Thoracic aorta (tissue), 2 donors: ENCODE data around the gene SLC46A2. TPM values are rescaled to one million over a fixed set of nuclear protein-coding genes. Genes with fewer than 3 reads are reported as not detected.

ENCODE experiments used
- ATAC-seq: fragments of 150-250 bp; one replicate; pipeline ENCODE4 v1.8.0; 2017; ENCODE audit warnings: low read depth; ENCODE audit not compliant: insufficient number of reproducible peaks, low FRiP score
- DNase-seq: peaks from one replicate; pipeline ENCODE4 v3.0.0-alpha.2; 2020; ENCODE audit warnings: low spot score
- H3K27ac ChIP-seq, 2 donors: fragments of 200-600 bp; sonication (generic); 1 replicate in 1 of 2; 2 replicates in 1 of 2; pipeline ENCODE4 v1.5.1; 2016; ENCODE audit warnings: mild to moderate bottlenecking in 2 of 2, moderate library complexity in 2 of 2
- H3K27me3 ChIP-seq: fragments of 200-600 bp; sonication (generic); replicated peaks from 2 replicates; pipeline ENCODE4 v1.6.0; 2016; ENCODE audit warnings: mild to moderate bottlenecking; ENCODE audit not compliant: insufficient read depth
- H3K36me3 ChIP-seq: fragments of 200-600 bp; sonication (generic); one replicate; pipeline ENCODE4 v1.5.1; 2016
- H3K4me1 ChIP-seq, 2 donors: fragments of 200-600 bp; sonication (generic); 1 replicate in 1 of 2; 2 replicates in 1 of 2; pipeline versions ENCODE4 v1.5.1 to v1.6.0; 2016; ENCODE audit warnings: low read depth in 2 of 2, mild to moderate bottlenecking in 1 of 2; ENCODE audit not compliant: control insufficient read depth in 1 of 2
- H3K4me3 ChIP-seq: fragments of 200-600 bp; sonication (generic); 2 replicates; pipeline ENCODE4 v1.5.1; 2016; ENCODE audit warnings: mild to moderate bottlenecking
- H3K9me3 ChIP-seq: fragments of 200-600 bp; sonication (generic); 2 replicates; pipeline ENCODE4 v1.5.1; 2016
- CTCF ChIP-seq: fragments of 200-600 bp; sonication (generic); IDR thresholded peaks from one replicate; pipeline ENCODE4 v1.5.1; 2019; ENCODE audit warnings: antibody characterized with exemption
- total RNA-seq, 2 donors: library from RNA; depleted of rRNA; stranded (reverse); fragments of >200 nt; gene quantifications; one replicate each; pipeline versions ENCODE4 v1.1.0 to v1.2.3, GENCODE V29; 2016

SLC46A2 gene
- total RNA-seq, 2 donors from 2014 or later = 2.0 to 2.7 TPM

DNA sequence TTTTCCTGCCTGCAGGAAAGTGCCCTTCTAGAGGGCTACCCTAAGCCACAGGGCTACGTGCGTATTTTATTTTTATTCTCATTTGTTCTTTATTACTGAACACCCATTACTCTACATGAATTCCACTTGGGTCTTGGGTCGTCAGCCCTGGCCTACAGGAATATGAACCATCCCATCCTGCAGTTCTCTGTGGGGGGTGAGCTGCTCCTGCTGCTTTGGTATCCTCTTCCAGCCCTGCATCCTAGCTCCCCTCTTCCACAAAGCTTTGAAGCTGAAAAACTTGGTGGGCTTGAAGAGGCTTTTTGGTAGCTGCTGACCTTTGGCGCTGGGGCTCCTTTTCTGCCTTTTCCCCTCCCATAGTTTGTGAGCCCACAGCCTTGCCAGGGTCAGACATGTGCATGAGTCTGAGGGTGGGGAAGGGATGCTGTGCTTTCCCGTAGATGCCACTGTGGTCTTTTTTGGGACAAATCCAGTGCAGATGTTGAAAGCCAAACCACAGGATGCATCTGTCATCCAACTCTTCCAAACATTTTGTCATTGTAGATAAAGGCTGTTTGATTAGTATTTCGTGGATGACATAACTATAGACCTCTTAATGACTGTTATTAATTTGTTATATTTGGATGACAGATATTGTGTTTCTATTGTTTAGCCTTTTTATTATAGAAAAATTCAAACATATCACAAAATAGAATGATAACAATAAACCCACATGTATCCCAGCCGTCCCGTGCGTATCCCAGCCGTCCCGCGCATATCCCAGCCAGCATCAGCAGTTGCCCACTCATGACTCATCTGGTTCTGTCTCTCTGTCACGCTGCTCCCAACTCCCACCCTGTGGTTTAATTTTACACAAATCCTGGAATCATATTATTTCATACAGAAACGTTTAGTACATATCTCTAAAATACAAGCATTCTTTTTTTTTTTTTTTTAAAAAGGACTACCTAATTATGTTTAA, 43.9 kb downstream of the SLC46A2 start:
- DNase-seq = no peak
- Histone ChIP-seq H3K9me3 (no peaks in the 10 kb centered on the region), H3K27ac (no peak overlapping the region), H3K27me3 (no peaks in the 10 kb centered on the region), H3K4me1 (peaks cover 0 to 3% of the 10 kb centered on the region in 2 donors), H3K36me3 (no peaks in the 10 kb centered on the region), H3K4me3 (no peak overlapping the region)
- ATAC-seq = no peak
- no peak for TF ChIP-seq CTCF

DNA sequence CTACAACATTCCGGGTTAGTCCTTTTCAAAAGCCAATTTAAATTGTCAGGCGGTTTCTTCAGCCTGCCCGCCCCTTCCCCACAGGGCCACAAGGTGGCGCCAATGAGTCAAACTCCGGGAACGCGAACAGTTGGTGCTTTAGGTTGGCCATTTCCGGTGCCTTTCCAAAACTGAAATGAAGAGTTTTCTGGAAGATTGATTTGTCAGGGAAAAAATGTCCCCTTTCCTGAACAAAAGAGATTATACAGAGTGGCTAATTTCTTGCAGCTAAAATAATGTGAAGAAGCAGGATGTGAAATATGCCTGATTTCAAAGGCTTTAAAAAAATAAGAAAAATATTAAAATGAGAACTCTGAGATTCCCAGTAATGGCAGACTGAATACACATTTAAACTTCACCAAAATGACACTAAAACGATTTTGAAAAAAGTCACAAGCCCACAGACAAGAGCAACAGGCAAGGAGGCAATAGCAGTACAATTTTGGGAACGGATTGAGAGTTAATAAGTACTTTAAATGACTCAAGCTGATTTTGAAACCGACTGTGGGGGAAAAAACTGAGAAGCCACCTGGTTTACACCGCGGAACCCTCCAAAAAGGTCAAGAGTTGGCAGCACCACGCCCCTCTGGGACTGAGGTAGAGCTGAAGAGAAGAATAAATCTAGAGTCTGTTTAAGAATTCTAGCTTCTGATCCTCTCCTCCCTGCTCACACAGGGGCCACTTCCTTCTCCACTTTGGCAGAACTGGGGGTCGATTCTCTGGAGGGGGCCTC, 45.7 kb downstream of the SLC46A2 start:
- H3K4me3 ChIP-seq = peak overlapping the region; percentile 30
- no peaks in the 10 kb centered on the region for H3K9me3 ChIP-seq
- peaks cover 0 to 3% of the 10 kb centered on the region in 2 donors for H3K4me1 ChIP-seq
- H3K27me3 ChIP-seq = no peaks in the 10 kb centered on the region
- DNase-seq = no peak
- H3K27ac ChIP-seq = no peak overlapping the region
- ATAC-seq = no peak
- no peaks in the 10 kb centered on the region for H3K36me3 ChIP-seq
- TF ChIP-seq CTCF = peak; percentile 93

- TF ChIP-seq CTCF = no peak
- no peak for ATAC-seq
- no peak overlapping the region for H3K27ac ChIP-seq
Observed at GRCh38 chr9:112842555-112842954, 48.1 kb downstream of the SLC46A2 start.

DNA sequence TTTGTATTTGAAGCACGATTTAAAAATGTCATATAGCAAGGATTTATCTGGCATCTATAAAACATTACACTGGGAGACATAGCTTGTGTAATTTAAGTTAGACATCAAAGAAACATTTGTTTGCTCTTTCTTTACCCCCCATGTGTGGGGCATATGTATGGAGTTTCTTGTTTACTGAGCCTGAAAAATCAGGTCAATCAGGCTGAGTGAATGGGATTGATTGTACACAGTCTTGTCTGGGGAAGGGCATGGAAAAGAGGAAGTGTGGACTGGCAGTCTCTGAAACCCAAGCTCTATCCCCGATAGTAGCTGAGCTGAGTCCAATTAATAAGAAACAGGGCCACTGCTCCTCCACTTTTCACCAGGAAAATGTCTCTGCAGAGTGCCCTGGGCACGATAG, 49.4 kb downstream of the SLC46A2 start:
- Histone ChIP-seq H3K36me3 (peaks cover 14% of the 10 kb centered on the region), H3K4me3 (no peak overlapping the region), H3K27me3 (no peaks in the 10 kb centered on the region), H3K27ac (no peak overlapping the region), H3K4me1 (peaks cover 0 to 3% of the 10 kb centered on the region in 2 donors), H3K9me3 (no peaks in the 10 kb centered on the region)
- TF ChIP-seq CTCF = no peak
- ATAC-seq = no peak
- no peak for DNase-seq

More at GRCh38 chr9:112842555-112842954, 48.1 kb downstream of the SLC46A2 start:
- no peaks in the 10 kb centered on the region for H3K27me3 ChIP-seq
- DNase-seq = no peak
- peaks cover 6% of the 10 kb centered on the region for H3K36me3 ChIP-seq
- H3K4me1 ChIP-seq = peaks cover 0 to 3% of the 10 kb centered on the region in 2 donors
- no peaks in the 10 kb centered on the region for H3K9me3 ChIP-seq
- H3K4me3 ChIP-seq = no peak overlapping the region

DNA sequence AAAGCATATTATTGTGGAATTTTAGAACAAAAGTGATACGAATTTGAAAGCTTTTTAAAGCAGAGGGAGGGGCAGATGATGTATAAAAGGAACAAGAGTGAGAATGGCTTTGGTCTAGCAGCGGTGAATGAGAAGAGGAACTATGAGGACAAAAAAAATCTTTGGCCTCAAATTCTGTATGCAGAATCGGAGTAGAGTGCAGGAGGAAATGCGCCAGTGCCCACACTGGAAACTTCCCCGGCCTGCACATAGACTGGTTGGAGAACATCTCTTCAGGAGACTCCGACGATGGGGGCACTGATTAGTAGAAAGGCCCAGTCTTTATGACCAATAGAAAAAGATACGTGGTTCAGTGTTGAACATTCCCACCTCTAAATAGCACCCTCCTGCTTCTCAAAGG, 51.3 kb downstream of the SLC46A2 start:
- TF ChIP-seq CTCF = no peak
- Histone ChIP-seq H3K27ac (no peak overlapping the region), H3K27me3 (no peaks in the 10 kb centered on the region), H3K4me1 (no peaks in the 10 kb centered on the region), H3K9me3 (no peaks in the 10 kb centered on the region), H3K4me3 (no peak overlapping the region), H3K36me3 (peaks cover 17% of the 10 kb centered on the region)
- DNase-seq (no peak), ATAC-seq (no peak)
